Activated CD8-positive, alpha-beta memory T cell treated with anti-CD3 and anti-CD28 coated beads, Interleukin-2, amount 50 U/mL, for 4 hours (primary cell): ENCODE results near the gene LCN1.

Source experiments
- DNase-seq: peaks from one replicate; pipeline ENCODE4 v3.0.0-alpha.2; 2020

LCN1 gene

GRCh38 chr9:135574943-135575342, 53.7 kb downstream of the LCN1 start:
- no peak for DNase-seq
